ENCODE results near the gene USP40. TPM values are rescaled to one million over a fixed set of nuclear protein-coding genes. Genes with fewer than 3 reads are reported as not detected.
A peak's percentile ranks its signal among the peaks of the same experiment; 100 is the strongest.

USP40 gene
- total and polyA plus RNA-seq, 2 experiments from 2014 or later = 5.7 to 11.7 TPM

GRCh38 chr2:233556881-233557736 lies 9.5 kb downstream of the USP40 start:
- peak; percentile 47; the same call in 1 of the 3 replicates for ATAC-seq
- Mint-ChIP-seq H3K4me3 (no peak overlapping the region), H3K4me1 (peaks cover 9% of the 10 kb centered on the region), H3K27me3 (ENCODE audit: insufficient read depth, low read depth, poor library complexity) (peaks cover 1% of the 10 kb centered on the region), H3K9me3 (no peaks in the 10 kb centered on the region), H3K36me3 (ENCODE audit: low read depth) (peaks cover 2% of the 10 kb centered on the region; the same call in 1 of the 3 replicates), H3K27ac (peak overlapping the region; percentile 40; the same call in 1 of the 2 replicates)
- Histone ChIP-seq H3K9me2 (ENCODE audit: insufficient read depth) (no peaks in the 10 kb centered on the region), H3K4me1 (ENCODE audit: insufficient read depth) (peaks cover 9% of the 10 kb centered on the region), H3K4me2 (no peak overlapping the region), H4K20me1 (replicated peaks; ENCODE audit: insufficient read depth) (no peaks in the 10 kb centered on the region), H3K27me3 (ENCODE audit: insufficient read depth) (no peaks in the 10 kb centered on the region), H3K4me3 (no peak overlapping the region), H3K79me2 (replicated peaks; ENCODE audit: insufficient read depth) (no peaks in the 10 kb centered on the region), H3K36me3 (ENCODE audit: insufficient read depth) (no peaks in the 10 kb centered on the region), H3K27ac (ENCODE audit: low read depth) (no peak overlapping the region), H3F3A (replicated peaks; ENCODE audit: low read depth) (no peaks in the 10 kb centered on the region), H2AFZ (peak overlapping the region; percentile 44; the same call in 1 of the 2 replicates)
- peak; percentile 24 for DNase-seq (ENCODE audit: low spot score)
- no peak for TF ChIP-seq CTCF (conservative IDR thresholded peaks at IDR 0.05; ENCODE audit: low read depth in 2 of 2)
- TF ChIP-seq EZH2 (IDR thresholded peaks at IDR 0.05; ENCODE audit: low read depth, unreplicated experiment) = no peak
- TF ChIP-seq ZNF114 (CRISPR knock-in tag; IDR thresholded peaks at IDR 0.05) = no peak
- no peak for TF ChIP-seq EZH2phosphoT487 (IDR thresholded peaks at IDR 0.05; ENCODE audit: unreplicated experiment)
- no peak for TF ChIP-seq STAT1 (IDR thresholded peaks at IDR 0.05; ENCODE audit: unreplicated experiment)
- TF ChIP-seq NANOG (IDR thresholded peaks at IDR 0.05; ENCODE audit: borderline replicate concordance) = no peak

- Mint-ChIP-seq H3K9me3 (no peaks in the 10 kb centered on the region), H3K36me3 (ENCODE audit: low read depth) (peaks cover 2% of the 10 kb centered on the region; the same call in 1 of the 3 replicates), H3K27ac (no peak overlapping the region), H3K4me1 (peaks cover 9% of the 10 kb centered on the region), H3K27me3 (ENCODE audit: insufficient read depth, low read depth, poor library complexity) (peaks cover 1% of the 10 kb centered on the region), H3K4me3 (no peak overlapping the region)
- H3K4me2 ChIP-seq = no peak overlapping the region
- DNase-seq (ENCODE audit: low spot score) (no peak), ATAC-seq (no peak)
- no peaks in the 10 kb centered on the region for H3K79me2 ChIP-seq (replicated peaks; ENCODE audit: insufficient read depth)
- no peak overlapping the region for H2AFZ ChIP-seq
- peaks cover 9% of the 10 kb centered on the region for H3K4me1 ChIP-seq (ENCODE audit: insufficient read depth)
- H3K36me3 ChIP-seq (ENCODE audit: insufficient read depth) = no peaks in the 10 kb centered on the region
- no peak overlapping the region for H3K4me3 ChIP-seq
- H3K27ac ChIP-seq (ENCODE audit: low read depth) = no peak overlapping the region
- H3K9me2 ChIP-seq (ENCODE audit: insufficient read depth) = no peaks in the 10 kb centered on the region
- H3K27me3 ChIP-seq (ENCODE audit: insufficient read depth) = no peaks in the 10 kb centered on the region
- no peaks in the 10 kb centered on the region for H3F3A ChIP-seq (replicated peaks; ENCODE audit: low read depth)
- no peaks in the 10 kb centered on the region for H4K20me1 ChIP-seq (replicated peaks; ENCODE audit: insufficient read depth)
- TF ChIP-seq ZNF114 (CRISPR knock-in tag; IDR thresholded peaks at IDR 0.05) = no peak
- TF ChIP-seq CREB1 (CRISPR knock-in tag; IDR thresholded peaks at IDR 0.05; ENCODE audit: low read depth) = no peak
- no peak for TF ChIP-seq ETS1 (IDR thresholded peaks at IDR 0.05)
- TF ChIP-seq ZNF462 (CRISPR knock-in tag; IDR thresholded peaks at IDR 0.05) = no peak
- no peak for TF ChIP-seq EZH2 (IDR thresholded peaks at IDR 0.05; ENCODE audit: low read depth, unreplicated experiment)
- TF ChIP-seq STAT1 (IDR thresholded peaks at IDR 0.05; ENCODE audit: unreplicated experiment) = no peak
- TF ChIP-seq ZNF331 (CRISPR knock-in tag; IDR thresholded peaks at IDR 0.05; ENCODE audit: low read depth) = no peak
- TF ChIP-seq EZH2phosphoT487 (IDR thresholded peaks at IDR 0.05; ENCODE audit: unreplicated experiment) = no peak
Measured at GRCh38 chr2:233553366-233553765, 13.2 kb downstream of the USP40 start.

Measured in GM23338 (cell line).